SK-N-SH treated with all-trans-retinoic acid at 6 μM for 48 hours (cell line): Measurements from ENCODE around the gene SYTL4.

Experiments
- ATAC-seq: fragments of 200-7000 bp; cut with Tn5 transposase; 3 replicates; pipeline ENCODE4 v1.9.1; 2020; ENCODE audit warnings: mild to moderate bottlenecking, moderate library complexity
- ARNTL ChIP-seq: fragments of 450-650 bp; formaldehyde crosslinking; IDR thresholded peaks from 2 replicates; pipeline ENCODE4 v1.5.0; 2020; ENCODE audit warnings: low read depth, mild to moderate bottlenecking, moderate library complexity, borderline replicate concordance
- BACH2 ChIP-seq: fragments of 250-450 bp; sonication (Bioruptor Pico); IDR thresholded peaks from 2 replicates; pipeline ENCODE4 v1.9.0; 2021; ENCODE audit warnings: mild to moderate bottlenecking, borderline replicate concordance
- CSDC2 ChIP-seq: fragments of 250-450 bp; sonication (Bioruptor Pico); IDR thresholded peaks from 2 replicates; pipeline ENCODE4 v1.5.0; 2020; ENCODE audit warnings: mild to moderate bottlenecking, moderate library complexity
- ESRRG ChIP-seq: fragments of 250-450 bp; sonication (Bioruptor Pico); IDR thresholded peaks from 2 replicates; pipeline ENCODE4 v1.6.1; 2021; ENCODE audit warnings: mild to moderate bottlenecking
- GLIS3 ChIP-seq: fragments of 250-450 bp; sonication (Bioruptor Pico); IDR thresholded peaks from 2 replicates; pipeline ENCODE4 v1.5.0; 2020; ENCODE audit warnings: mild to moderate bottlenecking, moderate library complexity
- ISL1 ChIP-seq: fragments of 250-450 bp; sonication (Bioruptor Pico); IDR thresholded peaks from 2 replicates; pipeline ENCODE4 v2.1.2; 2022; ENCODE audit warnings: mild to moderate bottlenecking, moderate library complexity
- OSR1 ChIP-seq: fragments of 250-450 bp; sonication (Bioruptor Pico); IDR thresholded peaks from 2 replicates; pipeline ENCODE4 v1.8.0; 2022; ENCODE audit warnings: moderate library complexity, mild to moderate bottlenecking, inconsistent platforms
- PPARA ChIP-seq: fragments of 250-450 bp; sonication (Bioruptor Pico); IDR thresholded peaks from 2 replicates; pipeline ENCODE4 v1.5.0; 2020; ENCODE audit warnings: mild to moderate bottlenecking, borderline replicate concordance
- RARB ChIP-seq: fragments of 250-450 bp; sonication (Bioruptor Pico); IDR thresholded peaks from 2 replicates; pipeline ENCODE4 v1.8.0; 2021; ENCODE audit warnings: mild to moderate bottlenecking, moderate library complexity
- SNAI2 ChIP-seq: fragments of 250-450 bp; sonication (Bioruptor Pico); IDR thresholded peaks from 2 replicates; pipeline ENCODE4 v1.5.0; 2020; ENCODE audit warnings: mild to moderate bottlenecking, moderate library complexity
- TCF4 ChIP-seq: fragments of 250-450 bp; sonication (Bioruptor Pico); IDR thresholded peaks from 2 replicates; pipeline ENCODE4 v1.8.0; 2021; ENCODE audit warnings: mild to moderate bottlenecking, moderate library complexity, borderline replicate concordance
- ZC3H10 ChIP-seq: fragments of 250-450 bp; sonication (Bioruptor Pico); IDR thresholded peaks from 2 replicates; pipeline ENCODE4 v1.5.1; 2021; ENCODE audit warnings: mild to moderate bottlenecking, moderate library complexity
- ZFP3 ChIP-seq: fragments of 250-450 bp; sonication (Bioruptor Pico); IDR thresholded peaks from 2 replicates; pipeline ENCODE4 v1.5.0; 2020; ENCODE audit warnings: mild to moderate bottlenecking, moderate library complexity
- ZFP30 ChIP-seq: fragments of 450-650 bp; formaldehyde crosslinking; IDR thresholded peaks from 2 replicates; pipeline ENCODE4 v1.5.0; 2022; ENCODE audit warnings: mild to moderate bottlenecking, moderate library complexity
- ZNF565 ChIP-seq: fragments of 450-650 bp; formaldehyde crosslinking; conservative IDR thresholded peaks from 2 replicates; pipeline ENCODE4 v1.5.0; 2020; ENCODE audit warnings: low read depth, mild to moderate bottlenecking, moderate library complexity
- ZNF70 ChIP-seq: fragments of 450-650 bp; formaldehyde crosslinking; IDR thresholded peaks from 2 replicates; pipeline ENCODE4 v1.5.0; 2020; ENCODE audit warnings: mild to moderate bottlenecking, moderate library complexity
- ZNF8 ChIP-seq: fragments of 450-650 bp; formaldehyde crosslinking; IDR thresholded peaks from 2 replicates; pipeline ENCODE4 v1.5.0; 2020; ENCODE audit warnings: mild to moderate bottlenecking, moderate library complexity
- TF ChIP-seq, protein P1 (sequence below): fragments of 250-450 bp; sonication (Bioruptor Pico); IDR thresholded peaks from 2 replicates; pipeline ENCODE4 v1.8.0; 2020; ENCODE audit warnings: mild to moderate bottlenecking, moderate library complexity, borderline replicate concordance
- TF ChIP-seq, protein P2 (sequence below): fragments of 250-450 bp; sonication (Bioruptor Pico); IDR thresholded peaks from 2 replicates; pipeline ENCODE4 v1.5.1; 2020; ENCODE audit warnings: low read depth, mild to moderate bottlenecking, moderate library complexity
- TF ChIP-seq, protein P3 (sequence below): fragments of 250-450 bp; sonication (Bioruptor Pico); IDR thresholded peaks from 2 replicates; pipeline ENCODE4 v1.5.1; 2021; ENCODE audit warnings: mild to moderate bottlenecking, moderate library complexity

SYTL4 gene

DNA sequence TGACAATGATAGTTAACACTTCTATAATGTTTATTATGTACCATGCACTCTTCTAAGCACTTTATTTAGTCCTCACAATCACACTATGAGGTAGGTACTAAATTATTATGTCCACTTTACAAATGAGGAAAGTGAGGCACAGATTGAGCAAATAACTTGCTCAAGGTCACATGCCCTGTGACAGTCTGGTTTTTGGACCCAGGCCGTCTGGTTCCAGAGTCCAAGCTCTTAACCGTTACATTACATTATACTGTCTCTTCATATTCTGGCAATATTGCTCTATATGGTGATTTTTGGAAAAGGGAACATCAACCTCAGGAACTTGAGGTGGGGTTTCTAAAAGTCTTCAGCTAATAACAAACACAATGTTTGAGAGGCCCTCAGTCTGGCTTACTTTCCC is 12.8 kb downstream of the SYTL4 start (continued):
- TF ChIP-seq ZNF565 (CRISPR knock-in tag) (no peak), OSR1 (CRISPR knock-in tag) (no peak), ZFP30 (no peak), ESRRG (CRISPR knock-in tag) (no peak), TCF4 (no peak), ISL1 (CRISPR knock-in tag) (no peak), ZC3H10 (CRISPR knock-in tag) (no peak)

DNA sequence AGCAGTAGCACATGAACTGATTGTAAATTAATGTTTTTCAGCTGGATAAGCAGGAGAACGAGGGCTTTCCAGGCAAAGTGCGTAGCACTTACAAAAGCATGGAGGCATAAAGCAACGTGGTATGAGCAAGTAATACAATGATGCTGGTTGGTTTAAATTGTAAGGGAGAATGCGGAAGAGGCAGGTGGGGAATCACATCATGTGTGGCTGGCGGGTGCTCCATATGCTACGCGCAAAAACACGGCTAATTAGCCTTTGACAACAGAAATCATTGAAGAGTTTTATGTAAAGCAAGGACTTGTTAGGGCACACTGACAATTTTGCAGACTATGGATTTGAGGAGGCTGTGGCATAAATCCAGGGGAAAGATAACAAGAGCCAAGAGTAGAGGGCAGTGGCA is 14.6 kb downstream of the SYTL4 start:
- TF ChIP-seq ZC3H10 (CRISPR knock-in tag) (no peak), RARB (no peak), ZNF565 (CRISPR knock-in tag) (no peak), ESRRG (CRISPR knock-in tag) (no peak)
- TF ChIP-seq, protein P1, sequence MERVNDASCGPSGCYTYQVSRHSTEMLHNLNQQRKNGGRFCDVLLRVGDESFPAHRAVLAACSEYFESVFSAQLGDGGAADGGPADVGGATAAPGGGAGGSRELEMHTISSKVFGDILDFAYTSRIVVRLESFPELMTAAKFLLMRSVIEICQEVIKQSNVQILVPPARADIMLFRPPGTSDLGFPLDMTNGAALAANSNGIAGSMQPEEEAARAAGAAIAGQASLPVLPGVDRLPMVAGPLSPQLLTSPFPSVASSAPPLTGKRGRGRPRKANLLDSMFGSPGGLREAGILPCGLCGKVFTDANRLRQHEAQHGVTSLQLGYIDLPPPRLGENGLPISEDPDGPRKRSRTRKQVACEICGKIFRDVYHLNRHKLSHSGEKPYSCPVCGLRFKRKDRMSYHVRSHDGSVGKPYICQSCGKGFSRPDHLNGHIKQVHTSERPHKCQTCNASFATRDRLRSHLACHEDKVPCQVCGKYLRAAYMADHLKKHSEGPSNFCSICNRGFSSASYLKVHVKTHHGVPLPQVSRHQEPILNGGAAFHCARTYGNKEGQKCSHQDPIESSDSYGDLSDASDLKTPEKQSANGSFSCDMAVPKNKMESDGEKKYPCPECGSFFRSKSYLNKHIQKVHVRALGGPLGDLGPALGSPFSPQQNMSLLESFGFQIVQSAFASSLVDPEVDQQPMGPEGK: no peak
- TF ChIP-seq, protein P2, sequence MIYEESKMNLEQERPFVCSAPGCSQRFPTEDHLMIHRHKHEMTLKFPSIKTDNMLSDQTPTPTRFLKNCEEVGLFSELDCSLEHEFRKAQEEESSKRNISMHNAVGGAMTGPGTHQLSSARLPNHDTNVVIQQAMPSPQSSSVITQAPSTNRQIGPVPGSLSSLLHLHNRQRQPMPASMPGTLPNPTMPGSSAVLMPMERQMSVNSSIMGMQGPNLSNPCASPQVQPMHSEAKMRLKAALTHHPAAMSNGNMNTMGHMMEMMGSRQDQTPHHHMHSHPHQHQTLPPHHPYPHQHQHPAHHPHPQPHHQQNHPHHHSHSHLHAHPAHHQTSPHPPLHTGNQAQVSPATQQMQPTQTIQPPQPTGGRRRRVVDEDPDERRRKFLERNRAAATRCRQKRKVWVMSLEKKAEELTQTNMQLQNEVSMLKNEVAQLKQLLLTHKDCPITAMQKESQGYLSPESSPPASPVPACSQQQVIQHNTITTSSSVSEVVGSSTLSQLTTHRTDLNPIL: no peak
- ATAC-seq: no peak

DNA sequence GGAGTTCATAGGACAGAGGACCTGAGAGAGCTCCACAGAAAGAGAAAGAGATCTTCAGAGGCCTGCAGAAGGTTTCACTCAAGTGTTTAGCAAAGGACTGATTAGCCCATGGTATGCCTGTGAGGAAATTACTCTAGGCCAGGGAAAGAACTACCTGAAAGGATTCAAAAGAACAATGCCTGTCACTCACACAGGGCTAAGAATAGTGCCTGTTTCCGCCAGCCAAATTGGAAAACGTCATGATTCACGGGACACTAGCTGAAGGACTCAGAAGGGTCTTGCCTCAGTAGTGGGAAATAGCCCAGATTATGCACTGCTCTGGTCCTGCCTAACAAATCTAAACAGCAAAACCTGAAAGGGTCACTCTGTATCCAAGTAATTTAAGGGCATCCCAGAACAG is 21.1 kb downstream of the SYTL4 start:
- no peak for ATAC-seq
- no peak for TF ChIP-seq ZNF8

DNA sequence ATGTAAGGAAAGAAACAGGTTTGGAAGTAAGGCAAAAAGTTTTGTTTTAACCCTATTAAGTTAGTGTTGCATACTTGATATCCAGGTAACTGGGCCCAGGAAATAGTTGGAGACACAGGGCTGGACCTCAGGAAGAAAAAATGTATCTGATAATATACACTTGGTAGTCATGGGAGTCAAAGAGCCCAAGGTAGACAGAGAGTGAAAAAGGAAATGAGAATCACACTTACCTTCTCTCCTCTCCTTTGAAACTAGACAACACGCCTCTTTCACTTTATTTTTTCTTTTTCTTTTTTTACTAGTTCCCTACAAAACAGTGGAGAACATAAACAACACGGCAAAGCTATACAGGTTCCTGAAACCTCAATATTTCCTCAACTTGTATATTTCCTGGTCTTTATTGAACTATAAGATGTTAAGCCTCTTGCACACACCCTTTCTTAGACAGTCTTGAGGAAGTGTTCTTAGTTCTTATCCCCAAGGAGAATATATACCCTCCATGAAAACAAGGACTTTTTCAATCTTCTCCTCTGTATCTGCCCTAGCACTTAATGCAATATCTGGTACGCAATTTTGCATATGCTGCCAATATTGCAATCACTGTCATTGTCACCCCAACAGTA is 27.2 kb downstream of the SYTL4 start:
- no peak for ATAC-seq
- TF ChIP-seq PPARA (CRISPR knock-in tag) (no peak), BACH2 (CRISPR knock-in tag) (no peak), ZFP3 (CRISPR knock-in tag) (no peak), ZFP30 (no peak), ZNF70 (CRISPR knock-in tag) (no peak), ESRRG (CRISPR knock-in tag) (no peak), TCF4 (no peak), CSDC2 (CRISPR knock-in tag) (no peak), ZNF565 (CRISPR knock-in tag) (no peak), RARB (no peak), ZC3H10 (CRISPR knock-in tag) (no peak), SNAI2 (no peak), GLIS3 (CRISPR knock-in tag) (no peak), ZNF8 (no peak)
- TF ChIP-seq, protein P3, sequence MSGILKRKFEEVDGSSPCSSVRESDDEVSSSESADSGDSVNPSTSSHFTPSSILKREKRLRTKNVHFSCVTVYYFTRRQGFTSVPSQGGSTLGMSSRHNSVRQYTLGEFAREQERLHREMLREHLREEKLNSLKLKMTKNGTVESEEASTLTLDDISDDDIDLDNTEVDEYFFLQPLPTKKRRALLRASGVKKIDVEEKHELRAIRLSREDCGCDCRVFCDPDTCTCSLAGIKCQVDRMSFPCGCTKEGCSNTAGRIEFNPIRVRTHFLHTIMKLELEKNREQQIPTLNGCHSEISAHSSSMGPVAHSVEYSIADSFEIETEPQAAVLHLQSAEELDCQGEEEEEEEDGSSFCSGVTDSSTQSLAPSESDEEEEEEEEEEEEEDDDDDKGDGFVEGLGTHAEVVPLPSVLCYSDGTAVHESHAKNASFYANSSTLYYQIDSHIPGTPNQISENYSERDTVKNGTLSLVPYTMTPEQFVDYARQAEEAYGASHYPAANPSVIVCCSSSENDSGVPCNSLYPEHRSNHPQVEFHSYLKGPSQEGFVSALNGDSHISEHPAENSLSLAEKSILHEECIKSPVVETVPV (CRISPR knock-in tag): no peak
- TF ChIP-seq, protein P2: no peak
- TF ChIP-seq, all 23 proteins: peak for 0

DNA sequence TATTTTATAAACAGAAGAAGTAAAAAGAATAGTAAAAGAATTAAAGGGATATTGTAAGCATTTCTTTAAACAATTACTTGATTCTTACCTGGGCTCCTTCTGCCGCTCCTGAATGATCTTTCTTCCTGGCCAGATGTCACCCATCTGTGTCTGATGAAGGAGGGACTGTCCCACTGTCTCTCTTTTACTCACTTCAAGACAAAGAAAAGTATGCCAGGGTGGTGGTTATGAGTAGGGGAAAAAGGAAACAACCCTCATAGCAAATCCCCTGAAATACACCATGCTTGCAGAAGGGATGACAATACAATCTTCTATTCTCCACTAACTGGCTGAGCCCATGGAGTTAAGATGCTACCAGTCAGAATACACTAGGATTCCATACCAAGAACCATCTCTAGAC is 31.1 kb downstream of the SYTL4 start:
- no peak for ATAC-seq
- TF ChIP-seq ZC3H10 (CRISPR knock-in tag): no peak
- no peak for TF ChIP-seq BACH2 (CRISPR knock-in tag)
- TF ChIP-seq ISL1 (CRISPR knock-in tag): no peak
- TF ChIP-seq, all 23 proteins: peak for 0

DNA sequence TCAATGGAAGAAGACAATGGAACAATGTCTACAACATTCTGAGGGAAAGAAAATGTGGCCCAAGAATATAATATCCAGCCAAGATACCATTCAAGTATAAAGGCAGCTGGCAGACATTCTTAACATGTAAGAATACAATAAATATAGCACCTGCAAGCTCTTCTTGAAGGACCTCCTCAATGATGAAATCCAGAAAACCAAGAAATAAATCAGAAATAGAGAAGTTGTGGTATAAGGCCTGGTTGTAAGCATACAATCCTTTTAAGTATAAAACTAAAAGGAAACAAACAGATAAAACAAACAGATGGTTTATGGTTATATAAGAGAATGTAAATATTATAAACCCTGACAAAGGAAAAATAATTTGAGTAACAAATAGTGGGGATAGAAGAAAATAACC is 33.4 kb downstream of the SYTL4 start:
- TF ChIP-seq GLIS3 (CRISPR knock-in tag): no peak
- TF ChIP-seq ARNTL (CRISPR knock-in tag): no peak
- no peak for ATAC-seq
